ENCODE measurements around the gene ERCC2.

Gene ERCC2

DNA sequence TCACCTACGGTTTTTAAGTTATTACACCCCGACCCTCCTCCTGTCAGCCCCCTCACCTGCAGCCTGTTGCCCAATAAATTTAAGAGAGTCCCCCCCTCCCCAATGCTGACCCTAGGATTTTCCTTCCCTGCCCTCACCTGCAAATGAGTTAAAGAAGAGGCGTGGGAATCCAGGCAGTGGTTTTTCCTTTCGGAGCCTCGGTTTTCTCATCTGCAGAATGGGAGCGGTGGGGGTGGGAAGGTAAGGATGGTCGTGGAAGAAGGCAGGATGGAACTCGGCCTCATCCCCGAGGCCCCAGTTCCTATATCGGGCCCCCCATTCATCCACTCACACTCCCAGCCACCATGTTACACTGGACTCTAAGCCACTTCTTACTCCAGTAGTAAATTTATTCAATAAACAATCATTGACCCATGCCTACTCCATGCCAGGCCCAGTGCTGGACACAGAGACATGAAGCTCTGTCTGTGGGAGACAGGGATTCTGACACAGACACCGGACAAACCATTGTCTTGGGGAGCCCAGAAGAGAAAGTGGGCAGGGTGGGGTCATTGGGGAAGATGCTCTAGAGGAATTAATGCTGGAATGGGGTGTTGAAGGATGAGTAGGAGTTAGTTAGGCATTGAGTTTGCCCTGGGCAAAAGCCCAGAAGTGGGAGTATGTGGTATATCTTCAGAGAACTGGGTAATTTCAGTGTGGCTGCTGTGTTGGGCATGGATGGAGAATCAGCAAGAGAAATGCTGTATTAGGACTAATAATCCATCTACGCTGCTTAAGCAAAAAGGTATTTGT, 66.9 kb downstream of the ERCC2 start:
- DNase-seq (ENCODE audit: low spot score), result no peak

DNA sequence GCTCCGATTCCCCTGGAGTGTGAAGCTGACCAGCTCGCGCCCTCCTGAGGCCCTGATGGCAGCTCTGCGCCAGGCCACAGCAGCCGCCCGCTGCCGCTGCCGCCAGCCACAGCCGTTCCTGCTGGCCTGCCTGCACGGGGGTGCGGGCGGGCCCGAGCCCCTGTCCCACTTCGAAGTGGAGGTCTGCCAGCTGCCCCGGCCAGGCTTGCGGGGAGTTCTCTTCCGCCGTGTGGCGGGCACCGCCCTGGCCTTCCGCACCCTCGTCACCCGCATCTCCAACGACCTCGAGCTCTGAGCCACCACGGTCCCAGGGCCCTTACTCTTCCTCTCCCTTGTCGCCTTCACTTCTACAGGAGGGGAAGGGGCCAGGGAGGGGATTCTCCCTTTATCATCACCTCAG, 68.0 kb downstream of the ERCC2 start:
- no peak for DNase-seq (ENCODE audit: low spot score)

Data from activated CD4-positive, alpha-beta T cell treated with anti-CD3 and anti-CD28 coated beads, Interleukin-2, Interleukin-4, amounts not matched to agents 100 ng/mL and 50 ng/mL, durations not matched to agents 16 hours and 8 hours (primary cell).